ENCODE measurements around the gene SLC43A3. TPM values are rescaled to one million over a fixed set of nuclear protein-coding genes. Genes with fewer than 3 reads are reported as not detected.

Gene SLC43A3
- total and polyA plus RNA-seq, 5 donors = 20.7 to 37.0 (median 27.9) TPM

DNA sequence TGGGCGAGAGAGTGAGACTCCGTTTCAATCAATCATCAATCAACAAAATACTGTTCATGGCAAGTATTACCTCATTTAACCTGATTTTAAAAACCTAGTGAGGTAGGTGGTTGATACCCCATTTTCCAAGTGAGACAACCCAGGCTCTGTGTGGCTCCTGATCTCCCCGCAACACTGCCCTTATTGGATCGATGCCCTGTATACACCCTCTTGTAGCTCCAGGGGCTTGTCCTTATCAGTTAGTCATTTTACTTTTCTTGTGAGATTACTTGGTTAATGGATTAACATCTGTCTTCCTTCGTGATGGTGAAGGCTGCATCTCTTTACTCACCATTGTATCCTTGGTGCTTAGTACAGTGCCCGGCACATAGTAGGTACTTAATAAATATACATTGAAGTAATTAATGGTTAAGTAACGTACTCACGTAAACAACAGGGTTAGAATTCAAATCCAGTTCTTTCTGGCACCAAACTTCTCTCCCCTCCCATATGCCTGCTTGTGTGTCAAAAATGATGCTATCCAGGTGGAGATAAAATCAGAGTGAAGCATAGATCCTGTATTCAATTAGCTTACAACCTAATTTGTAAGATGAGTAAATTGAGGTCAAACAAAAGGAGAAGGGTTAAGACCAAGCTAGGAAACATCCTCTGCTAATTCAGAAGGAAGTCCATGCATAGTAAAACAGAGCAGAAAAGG lies 34.7 kb downstream of the SLC43A3 start:
- intact Hi-C loops (cut with DNase I) = no loop called here
- H3K27me3 ChIP-seq (ENCODE audit: control insufficient read depth, insufficient read depth) = no peaks in the 10 kb centered on the region
- H3K4me1 ChIP-seq (ENCODE audit: control insufficient read depth, insufficient read depth, low read length) = no peaks in the 10 kb centered on the region
- no peak overlapping the region for H3K27ac ChIP-seq (ENCODE audit: low read length)
- no peak for ATAC-seq
- no peak overlapping the region for H3K4me3 ChIP-seq (ENCODE audit: low read length)
- no peak for DNase-seq
- no peaks in the 10 kb centered on the region for H3K9me3 ChIP-seq (ENCODE audit: control insufficient read depth, low read length)
- 81% methylated on average over 8 of the region's 8 CpGs for WGBS

DNA sequence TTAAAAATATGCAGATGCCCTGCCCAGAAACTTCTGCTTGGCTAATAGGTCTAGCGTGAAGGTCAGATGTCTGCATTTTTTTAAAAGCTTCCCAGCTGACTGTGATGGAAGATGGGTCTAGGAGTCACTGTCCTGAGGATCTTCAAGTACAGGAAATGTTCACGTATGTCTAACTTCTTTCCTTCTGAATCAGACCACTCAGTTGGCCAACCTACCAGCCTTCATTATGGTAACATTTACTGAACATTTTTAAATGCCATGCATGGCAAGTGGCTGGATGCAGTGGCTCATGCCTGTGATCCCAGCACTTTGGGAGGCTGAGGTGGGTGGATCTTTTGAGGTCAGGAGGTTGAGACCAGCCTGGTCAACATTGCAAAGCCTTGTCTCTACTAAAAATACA lies 35.4 kb downstream of the SLC43A3 start:
- intact Hi-C loops (cut with DNase I) = no loop called here
- Histone ChIP-seq H3K27ac (ENCODE audit: low read length) (no peak overlapping the region), H3K4me1 (ENCODE audit: control insufficient read depth, insufficient read depth, low read length) (no peaks in the 10 kb centered on the region), H3K27me3 (ENCODE audit: control insufficient read depth, insufficient read depth) (no peaks in the 10 kb centered on the region), H3K9me3 (ENCODE audit: control insufficient read depth, low read length) (no peaks in the 10 kb centered on the region), H3K4me3 (ENCODE audit: low read length) (no peak overlapping the region)
- DNase-seq (no peak), ATAC-seq (no peak)
- WGBS = 71% methylated on average over 2 of the region's 2 CpGs

DNA sequence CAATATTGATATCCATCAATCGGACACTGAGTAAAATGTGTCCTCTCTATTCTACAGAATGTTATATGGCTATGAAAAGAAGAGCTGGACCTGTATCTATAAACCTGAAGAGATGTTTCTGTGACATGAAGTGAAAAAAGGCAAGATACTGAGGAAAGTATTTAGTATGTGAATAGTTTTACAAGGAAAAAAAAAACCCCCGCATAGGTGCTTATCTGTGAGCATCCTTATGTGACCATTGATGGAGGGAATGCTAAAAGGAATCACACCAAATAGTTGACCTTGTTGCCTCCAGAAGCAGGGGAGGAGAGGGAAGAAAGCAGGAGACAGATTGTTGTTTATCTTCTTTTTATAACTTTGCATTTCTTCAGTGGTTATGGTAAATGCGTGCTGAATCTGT lies 35.8 kb downstream of the SLC43A3 start:
- no peak for DNase-seq
- WGBS = 91% methylated on average over 3 of the region's 3 CpGs
- no peak for ATAC-seq
- H3K27ac ChIP-seq (ENCODE audit: low read length) = no peak overlapping the region
- H3K4me3 ChIP-seq (ENCODE audit: low read length) = no peak overlapping the region
- intact Hi-C loops (cut with DNase I) = no loop called here
- no peaks in the 10 kb centered on the region for H3K9me3 ChIP-seq (ENCODE audit: control insufficient read depth, low read length)
- H3K27me3 ChIP-seq (ENCODE audit: control insufficient read depth, insufficient read depth) = no peaks in the 10 kb centered on the region
- no peaks in the 10 kb centered on the region for H3K4me1 ChIP-seq (ENCODE audit: control insufficient read depth, insufficient read depth, low read length)

DNA sequence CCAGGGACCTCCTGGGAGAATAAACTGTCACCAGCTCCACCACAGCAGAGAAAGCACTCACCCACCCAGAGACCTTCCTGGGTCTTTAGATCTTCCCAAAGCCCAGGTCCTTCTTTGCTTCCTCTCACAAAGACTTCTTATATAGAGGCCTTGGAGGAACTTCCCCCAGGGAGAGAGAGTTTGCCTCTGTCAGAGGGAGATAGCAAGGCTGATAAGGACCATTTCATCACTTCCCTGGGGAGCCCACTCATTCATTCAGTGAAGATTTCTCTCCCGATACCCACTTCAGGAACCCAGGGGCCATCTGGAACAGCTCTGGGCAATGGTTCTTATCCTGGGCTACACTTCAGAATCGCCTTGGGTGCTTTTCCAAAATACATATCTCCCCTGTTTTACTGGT lies 36.4 kb downstream of the SLC43A3 start, which contains the start of gene PRG2:
Gene PRG2 (minus strand): TSS at position 116 of the 400 bp plus-strand sequence. CDS start 706 bp downstream, outside the sequence.
- no peaks in the 10 kb centered on the region for H3K9me3 ChIP-seq (ENCODE audit: control insufficient read depth, low read length)
- no peaks in the 10 kb centered on the region for H3K4me1 ChIP-seq (ENCODE audit: control insufficient read depth, insufficient read depth, low read length)
- H3K27ac ChIP-seq (ENCODE audit: low read length) = no peak within 1 kb of the TSS
- WGBS = 57% methylated on average over 2 of the region's 2 CpGs
- intact Hi-C loops (cut with DNase I) = no loop called here
- H3K4me3 ChIP-seq (ENCODE audit: low read length) = no peak within 1 kb of the TSS
- no peaks in the 10 kb centered on the region for H3K27me3 ChIP-seq (ENCODE audit: control insufficient read depth, insufficient read depth)
- ATAC-seq (no peak), DNase-seq (no peak)

DNA sequence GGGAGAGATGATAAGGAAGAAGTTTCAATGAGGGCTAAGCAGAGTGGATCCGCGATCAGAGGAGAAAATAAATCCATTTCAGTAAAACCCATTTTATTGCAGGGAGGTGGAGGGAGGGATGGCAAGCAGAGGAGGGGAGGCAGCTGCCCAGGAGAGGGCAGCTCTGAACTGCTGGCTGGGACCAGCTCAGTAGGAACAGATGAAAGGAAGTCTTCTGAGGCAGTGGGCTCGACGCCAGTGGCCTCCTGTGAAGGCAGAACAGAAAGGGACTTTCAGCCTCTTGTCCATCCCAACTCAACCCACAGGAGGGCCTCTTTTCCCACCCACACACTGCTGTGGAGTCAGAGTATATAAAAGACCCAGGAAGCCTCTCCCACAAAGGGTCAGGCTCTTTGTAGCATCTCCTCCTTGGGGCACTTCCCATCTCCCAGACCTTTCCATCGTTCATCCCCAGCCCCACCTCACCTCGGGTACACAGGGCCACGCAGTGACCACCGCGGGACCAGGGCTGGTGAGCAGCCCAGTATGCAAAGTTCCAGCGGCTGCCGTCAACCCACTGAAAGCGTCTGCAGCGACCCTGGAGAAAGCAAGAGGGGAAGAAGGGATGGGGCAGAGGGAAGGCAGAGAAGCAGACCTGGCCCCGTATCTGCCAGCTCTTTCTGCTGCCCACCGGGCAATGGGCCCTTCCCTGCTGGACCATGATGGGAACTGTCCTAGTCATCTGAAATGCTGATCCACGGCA lies 39.5 kb downstream of the SLC43A3 start:
- WGBS = 74% methylated on average over 16 of the region's 16 CpGs
- intact Hi-C loops (cut with DNase I) = no loop called here
- no peaks in the 10 kb centered on the region for H3K4me1 ChIP-seq (ENCODE audit: control insufficient read depth, insufficient read depth, low read length)
- H3K27ac ChIP-seq (ENCODE audit: low read length) = no peak overlapping the region
- H3K9me3 ChIP-seq (ENCODE audit: control insufficient read depth, low read length) = no peaks in the 10 kb centered on the region
- ATAC-seq (peak; percentile 41 to 57), DNase-seq (peak in 1 of 3 donors; percentile 78)
- no peaks in the 10 kb centered on the region for H3K27me3 ChIP-seq (ENCODE audit: control insufficient read depth, insufficient read depth)
- no peak overlapping the region for H3K4me3 ChIP-seq (ENCODE audit: low read length)

DNA sequence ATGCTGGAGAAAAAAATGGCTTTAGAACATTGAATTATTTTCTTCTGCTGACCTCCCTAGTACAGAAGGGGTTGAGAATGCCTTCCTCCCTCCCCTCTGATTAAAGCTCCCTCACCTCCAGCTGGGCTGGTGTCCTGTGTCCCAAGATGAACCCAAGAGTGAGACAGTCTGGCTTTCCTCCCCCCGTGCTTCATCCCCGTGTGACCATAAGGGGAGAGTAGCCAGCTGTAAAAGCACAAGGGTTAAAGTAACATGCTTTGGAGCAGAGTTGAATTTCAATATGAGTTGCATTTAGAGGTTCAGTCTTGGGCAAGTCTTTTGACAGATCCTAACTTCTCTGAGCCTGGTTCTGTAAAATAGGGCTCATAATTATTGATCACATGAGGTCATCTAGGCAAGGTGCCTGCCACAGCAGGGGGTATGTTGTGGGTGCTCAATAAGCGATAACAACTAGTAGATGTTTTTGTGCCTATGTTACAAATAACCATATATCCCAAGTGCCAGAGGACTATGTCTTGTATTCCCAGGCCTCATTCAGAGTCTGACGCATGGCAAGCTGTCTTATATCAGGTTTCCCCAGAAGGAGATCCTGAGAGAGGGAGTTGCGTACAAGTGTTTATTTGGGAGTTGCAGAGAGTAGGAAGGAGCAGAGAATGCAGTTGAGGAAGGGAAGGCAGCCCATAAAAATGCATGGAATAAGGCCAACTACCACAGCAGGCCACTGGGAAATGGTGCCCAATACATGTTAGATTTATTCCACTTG lies 40.6 kb downstream of the SLC43A3 start:
- ATAC-seq (no peak), DNase-seq (no peak)
- Histone ChIP-seq H3K9me3 (ENCODE audit: control insufficient read depth, low read length) (no peaks in the 10 kb centered on the region), H3K4me3 (ENCODE audit: low read length) (no peak overlapping the region), H3K27ac (ENCODE audit: low read length) (no peak overlapping the region), H3K27me3 (ENCODE audit: control insufficient read depth, insufficient read depth) (no peaks in the 10 kb centered on the region), H3K4me1 (ENCODE audit: control insufficient read depth, insufficient read depth, low read length) (no peaks in the 10 kb centered on the region)
- 74% methylated on average over 5 of the region's 5 CpGs for WGBS
- intact Hi-C loops (cut with DNase I) = no loop called here

DNA sequence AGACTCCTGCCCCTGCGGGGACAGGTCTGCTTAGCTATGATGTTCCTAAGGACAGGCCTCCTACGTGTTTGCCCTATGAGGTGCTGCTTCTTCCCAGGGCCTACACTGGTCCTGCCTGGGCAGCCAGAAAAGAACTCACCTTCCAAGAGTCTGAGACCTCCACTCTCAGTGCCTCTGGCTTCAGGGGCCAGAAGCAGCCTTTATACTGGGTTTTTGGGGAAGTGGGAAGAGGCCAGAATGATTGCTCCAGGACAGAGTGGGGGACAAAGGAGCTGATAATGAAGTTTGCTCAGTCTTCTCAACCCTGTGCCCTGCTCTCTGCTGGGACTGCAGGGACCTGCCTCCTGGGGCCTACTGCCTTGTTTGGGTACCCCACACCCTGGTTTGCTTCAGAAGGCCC lies 45.9 kb downstream of the SLC43A3 start, which contains the start of gene PRG3:
Gene PRG3 (minus strand): TSS at position 176 of the 400 bp plus-strand sequence. CDS start 442 bp downstream, outside the sequence.
- ATAC-seq (no peak), DNase-seq (no peak)
- WGBS = 85% methylated on average over 2 of the region's 2 CpGs
- Histone ChIP-seq H3K4me1 (ENCODE audit: control insufficient read depth, insufficient read depth, low read length) (no peaks in the 10 kb centered on the region), H3K27ac (ENCODE audit: low read length) (no peak within 1 kb of the TSS), H3K9me3 (ENCODE audit: control insufficient read depth, low read length) (no peaks in the 10 kb centered on the region), H3K4me3 (ENCODE audit: low read length) (no peak within 1 kb of the TSS), H3K27me3 (ENCODE audit: control insufficient read depth, insufficient read depth) (no peaks in the 10 kb centered on the region)
- intact Hi-C loops (cut with DNase I) = no loop called here

DNA sequence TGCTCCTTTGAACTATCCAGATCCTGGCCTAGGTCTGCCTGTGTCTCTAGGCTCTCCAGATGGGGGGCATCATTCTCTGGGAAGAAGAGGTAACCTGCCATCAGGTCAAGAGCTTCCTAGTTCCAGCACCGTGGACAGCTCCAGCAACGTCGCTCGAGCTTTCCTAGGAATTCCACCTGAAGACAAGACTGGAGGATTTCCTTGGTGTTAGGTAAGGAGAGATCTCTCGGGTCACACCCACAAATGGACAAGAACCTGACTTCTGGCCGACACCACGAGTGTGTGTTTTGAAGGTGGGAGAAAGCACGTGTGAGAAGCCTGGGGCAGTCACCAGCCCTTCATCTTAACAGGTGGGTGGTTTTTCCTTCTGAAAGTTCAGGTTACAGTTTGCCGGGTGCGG lies 47.2 kb downstream of the SLC43A3 start:
- intact Hi-C loops (cut with DNase I) = no loop called here
- H3K27ac ChIP-seq (ENCODE audit: low read length) = no peak overlapping the region
- no peaks in the 10 kb centered on the region for H3K27me3 ChIP-seq (ENCODE audit: control insufficient read depth, insufficient read depth)
- DNase-seq (no peak), ATAC-seq (no peak)
- H3K4me3 ChIP-seq (ENCODE audit: low read length) = no peak overlapping the region
- no peaks in the 10 kb centered on the region for H3K4me1 ChIP-seq (ENCODE audit: control insufficient read depth, insufficient read depth, low read length)
- WGBS = 29% methylated on average over 10 of the region's 10 CpGs
- no peaks in the 10 kb centered on the region for H3K9me3 ChIP-seq (ENCODE audit: control insufficient read depth, low read length)

DNA sequence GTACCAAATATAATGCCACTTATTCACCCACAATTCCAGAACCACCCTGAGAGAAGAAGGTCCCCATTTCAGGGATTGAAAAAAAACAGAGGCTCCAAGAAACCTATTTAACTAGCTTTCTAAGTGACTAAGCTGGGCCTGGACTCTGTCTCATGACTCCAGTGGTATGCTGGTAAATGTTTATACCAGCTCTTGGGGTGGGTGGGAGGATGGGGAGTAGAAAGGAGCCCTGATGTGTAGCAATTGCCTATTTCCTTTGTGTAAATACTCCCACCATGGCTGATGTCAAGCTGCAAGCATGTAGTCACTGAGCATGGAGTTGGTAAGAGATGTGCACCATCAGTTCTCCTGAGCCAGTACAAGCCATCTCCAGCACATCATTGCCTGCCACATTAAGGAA lies 48.7 kb downstream of the SLC43A3 start:
- ATAC-seq = no peak
- no peaks in the 10 kb centered on the region for H3K4me1 ChIP-seq (ENCODE audit: control insufficient read depth, insufficient read depth, low read length)
- intact Hi-C loops (cut with DNase I) = no loop called here
- DNase-seq = no peak
- H3K27me3 ChIP-seq (ENCODE audit: control insufficient read depth, insufficient read depth) = no peaks in the 10 kb centered on the region
- no peaks in the 10 kb centered on the region for H3K9me3 ChIP-seq (ENCODE audit: control insufficient read depth, low read length)
- no peak overlapping the region for H3K4me3 ChIP-seq (ENCODE audit: low read length)
- H3K27ac ChIP-seq (ENCODE audit: low read length) = no peak overlapping the region

DNA sequence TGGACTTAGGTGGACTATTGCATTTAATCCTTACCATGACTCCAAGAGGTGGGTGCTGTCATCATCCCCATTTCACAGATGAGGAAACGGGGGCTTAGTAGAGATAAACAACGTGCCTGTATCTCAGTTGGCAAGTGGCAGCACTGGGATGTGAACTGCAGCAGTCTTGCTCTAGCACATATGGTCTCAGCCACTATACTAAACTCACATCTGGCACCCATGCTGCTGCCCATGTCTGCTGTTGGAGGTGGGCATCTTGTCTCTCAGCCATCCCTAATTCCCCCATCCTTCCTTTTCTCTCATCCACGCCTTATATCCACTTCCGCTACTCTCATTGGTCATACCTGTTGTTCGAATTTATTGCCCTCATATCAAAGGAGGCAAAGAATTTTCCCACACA lies 49.8 kb downstream of the SLC43A3 start:
- H3K9me3 ChIP-seq (ENCODE audit: control insufficient read depth, low read length) = no peaks in the 10 kb centered on the region
- DNase-seq (no peak), ATAC-seq (no peak)
- H3K4me3 ChIP-seq (ENCODE audit: low read length) = no peak overlapping the region
- no peaks in the 10 kb centered on the region for H3K27me3 ChIP-seq (ENCODE audit: control insufficient read depth, insufficient read depth)
- WGBS = 69% methylated on average over 5 of the region's 5 CpGs
- H3K27ac ChIP-seq (ENCODE audit: low read length) = no peak overlapping the region
- intact Hi-C loops (cut with DNase I) = no loop called here
- no peaks in the 10 kb centered on the region for H3K4me1 ChIP-seq (ENCODE audit: control insufficient read depth, insufficient read depth, low read length)
